Neutrophil (primary cell): Measurements from ENCODE around the gene KDM7A.
A peak's percentile ranks its signal among the peaks of the same experiment; 100 is the strongest.

ENCODE experiments used
- H3K27ac ChIP-seq: fragments of 200-600 bp; sonication (generic); 2 replicates; pipeline ENCODE4 v1.5.1; 2016; ENCODE audit warnings: mild to moderate bottlenecking, moderate library complexity
- H3K27me3 ChIP-seq: fragments of 200-600 bp; sonication (generic); 2 replicates; pipeline ENCODE4 v1.6.0; 2016; ENCODE audit warnings: mild to moderate bottlenecking
- H3K36me3 ChIP-seq: fragments of 200-600 bp; sonication (generic); 2 replicates; pipeline ENCODE4 v1.5.1; 2017
- H3K4me1 ChIP-seq, 2 experiments: fragments of 200-600 bp in 1 of 2; sonication (generic) in 1 of 2; 1 replicate in 1 of 2; 2 replicates in 1 of 2; pipeline versions ENCODE4 v1.5.1 to v1.6.1; 2013 to 2016; ENCODE audit warnings: low read depth in 1 of 2, low read length in 1 of 2, mild to moderate bottlenecking in 1 of 2, moderate library complexity in 1 of 2; ENCODE audit not compliant: control insufficient read depth in 1 of 2, insufficient read depth in 1 of 2
- H3K4me3 ChIP-seq, 2 experiments: fragments of 200-600 bp in 1 of 2; sonication (generic) in 1 of 2; 1 replicate in 1 of 2; 2 replicates in 1 of 2; pipeline ENCODE4 v1.5.1; 2013 to 2016; ENCODE audit warnings: low read depth in 1 of 2, low read length in 1 of 2, mild to moderate bottlenecking in 1 of 2, moderate library complexity in 1 of 2
- H3K9me3 ChIP-seq: fragments of 200-600 bp; sonication (generic); 2 replicates; pipeline ENCODE4 v1.5.1; 2016
- TF ChIP-seq, protein P1 (sequence below): fragments of 200-600 bp; sonication (generic); IDR thresholded peaks from 2 replicates; pipeline ENCODE4 v1.5.1; 2016; ENCODE audit warnings: antibody characterized with exemption

KDM7A gene

DNA sequence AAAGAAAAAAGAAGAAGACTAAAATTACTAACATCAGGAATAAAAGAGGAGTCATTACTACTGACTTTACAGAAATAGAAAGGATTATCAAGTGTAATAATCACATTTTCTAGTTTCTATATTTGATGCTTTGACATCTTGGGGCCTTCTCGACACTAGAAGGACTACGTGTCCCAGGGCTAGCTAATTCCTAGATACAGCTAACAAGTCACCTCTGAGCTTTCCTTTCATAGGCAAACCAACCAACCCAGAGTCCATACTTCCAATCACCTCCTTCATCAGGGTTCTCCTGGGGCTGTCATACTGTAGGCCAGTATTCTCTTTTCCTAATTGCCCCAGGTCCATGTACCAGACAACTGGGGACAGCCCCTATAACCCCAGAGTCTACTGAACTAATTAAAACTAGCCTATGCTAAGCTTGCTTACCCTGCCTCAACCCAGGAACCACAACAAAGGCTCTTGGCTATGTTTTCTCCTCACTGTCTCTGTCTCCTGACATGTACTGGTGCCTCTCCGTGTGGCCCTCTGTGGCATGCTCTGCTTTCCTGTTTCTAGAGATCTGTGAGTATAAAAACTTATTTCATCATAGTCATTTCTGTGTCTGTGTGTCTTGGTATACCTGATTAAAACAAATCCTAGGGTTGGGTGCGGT, 107.4 kb downstream of the KDM7A start:
- TF ChIP-seq, protein P1, sequence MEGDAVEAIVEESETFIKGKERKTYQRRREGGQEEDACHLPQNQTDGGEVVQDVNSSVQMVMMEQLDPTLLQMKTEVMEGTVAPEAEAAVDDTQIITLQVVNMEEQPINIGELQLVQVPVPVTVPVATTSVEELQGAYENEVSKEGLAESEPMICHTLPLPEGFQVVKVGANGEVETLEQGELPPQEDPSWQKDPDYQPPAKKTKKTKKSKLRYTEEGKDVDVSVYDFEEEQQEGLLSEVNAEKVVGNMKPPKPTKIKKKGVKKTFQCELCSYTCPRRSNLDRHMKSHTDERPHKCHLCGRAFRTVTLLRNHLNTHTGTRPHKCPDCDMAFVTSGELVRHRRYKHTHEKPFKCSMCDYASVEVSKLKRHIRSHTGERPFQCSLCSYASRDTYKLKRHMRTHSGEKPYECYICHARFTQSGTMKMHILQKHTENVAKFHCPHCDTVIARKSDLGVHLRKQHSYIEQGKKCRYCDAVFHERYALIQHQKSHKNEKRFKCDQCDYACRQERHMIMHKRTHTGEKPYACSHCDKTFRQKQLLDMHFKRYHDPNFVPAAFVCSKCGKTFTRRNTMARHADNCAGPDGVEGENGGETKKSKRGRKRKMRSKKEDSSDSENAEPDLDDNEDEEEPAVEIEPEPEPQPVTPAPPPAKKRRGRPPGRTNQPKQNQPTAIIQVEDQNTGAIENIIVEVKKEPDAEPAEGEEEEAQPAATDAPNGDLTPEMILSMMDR, result no peak
- Histone ChIP-seq H3K9me3 (no peaks in the 10 kb centered on the region), H3K36me3 (no peaks in the 10 kb centered on the region), H3K27ac (no peak overlapping the region), H3K4me3 (no peak overlapping the region), H3K27me3 (no peaks in the 10 kb centered on the region), H3K4me1 (no peaks in the 10 kb centered on the region)

DNA sequence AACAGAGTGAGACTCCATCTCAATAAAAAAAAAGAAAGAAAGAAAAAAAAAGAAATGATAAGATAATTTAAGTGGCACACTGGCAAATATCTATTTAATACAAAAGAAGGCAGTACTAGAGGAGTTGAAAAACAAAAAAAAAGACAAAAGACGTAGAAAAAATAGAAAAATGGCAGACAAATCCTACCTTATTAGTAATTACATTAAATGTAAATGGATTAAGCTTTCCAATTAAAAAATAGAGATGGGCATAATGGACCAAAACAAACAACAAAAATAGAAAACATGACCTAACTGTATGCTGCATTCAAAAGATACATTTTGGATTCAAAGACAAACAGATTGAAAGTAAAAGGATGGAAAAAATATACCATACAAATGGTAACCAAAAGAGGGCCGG, 108.8 kb downstream of the KDM7A start:
- Histone ChIP-seq H3K4me3 (no peak overlapping the region), H3K27me3 (no peaks in the 10 kb centered on the region), H3K4me1 (peaks cover 6 to 8% of the 10 kb centered on the region in 2 experiments), H3K27ac (no peak overlapping the region), H3K36me3 (no peaks in the 10 kb centered on the region), H3K9me3 (no peaks in the 10 kb centered on the region)
- TF ChIP-seq, protein P1, result no peak

DNA sequence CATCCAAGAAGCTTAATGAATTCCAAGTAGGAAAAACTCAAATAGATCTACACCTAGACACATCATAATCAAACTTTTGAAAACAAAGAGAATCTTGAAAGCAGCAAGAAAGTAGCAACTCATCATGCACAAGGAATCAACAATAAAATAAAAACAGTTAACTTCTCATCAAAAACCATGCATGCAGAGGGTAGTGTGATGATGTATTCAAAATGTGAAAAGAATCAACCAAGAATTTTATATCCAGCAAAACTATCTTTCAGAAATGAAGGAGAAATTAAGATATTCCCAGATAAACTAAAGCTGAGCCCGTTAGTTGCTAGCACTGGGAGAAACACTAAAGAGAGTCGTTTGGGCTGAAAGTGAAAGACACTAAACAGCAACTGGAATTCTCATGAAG, 109.7 kb downstream of the KDM7A start:
- Histone ChIP-seq H3K4me1 (peaks cover 8 to 10% of the 10 kb centered on the region in 2 experiments), H3K27me3 (no peaks in the 10 kb centered on the region)
- TF ChIP-seq, protein P1, result no peak

DNA sequence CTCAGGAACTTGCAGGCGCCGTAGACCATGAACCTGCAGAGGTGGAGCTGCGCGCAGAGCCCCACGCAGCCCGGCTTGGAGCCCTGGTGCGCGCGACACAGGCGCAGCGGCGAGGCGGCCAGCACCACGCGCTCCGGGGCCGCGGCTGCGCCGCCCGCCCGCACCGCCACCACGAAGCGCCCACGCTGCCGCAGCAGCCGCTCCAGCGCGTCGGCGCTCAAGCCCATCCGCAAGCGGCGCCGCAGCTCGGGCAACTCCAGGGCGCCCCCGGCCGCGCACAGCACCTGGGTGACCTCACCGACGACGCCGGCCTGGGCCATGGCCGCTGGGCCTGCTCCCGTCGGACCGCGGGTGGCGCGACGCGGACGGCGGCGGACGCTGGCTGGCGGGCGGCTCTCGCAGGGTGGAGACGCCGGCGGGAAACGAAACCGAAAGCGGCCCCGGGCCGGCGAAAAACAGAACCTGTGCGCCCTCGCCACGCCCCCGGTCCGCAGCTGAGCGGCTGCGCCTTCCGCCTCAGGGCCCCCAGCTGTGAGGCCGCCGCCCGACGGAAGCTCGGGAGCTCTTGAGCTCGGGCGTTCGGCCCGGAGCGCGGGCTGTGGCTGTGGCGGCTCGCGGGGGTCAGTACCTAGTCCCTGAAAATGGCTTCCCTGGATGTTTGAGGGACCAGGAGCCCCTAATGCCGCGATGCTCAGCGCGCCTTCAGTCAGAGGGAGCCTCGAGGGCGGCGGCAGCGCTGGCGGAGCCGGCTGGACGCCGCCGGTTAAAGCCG, 114.1 kb downstream of the KDM7A start, which contains the start of gene PARP12:
PARP12 (minus strand) TSS at position 424 of the 772 bp plus-strand sequence; CDS start at position 320, 104 bp downstream.
- Histone ChIP-seq H3K9me3 (no peaks in the 10 kb centered on the region), H3K4me1 (peaks cover 24% of the 10 kb centered on the region in 2 experiments), H3K36me3 (no peaks in the 10 kb centered on the region), H3K4me3 (peak within 1 kb of the TSS; percentile 83 to 85), H3K27ac (peak within 1 kb of the TSS; percentile 92), H3K27me3 (no peaks in the 10 kb centered on the region)
- TF ChIP-seq, protein P1, result peak; percentile 59

More for the DNA sequence above, 109.7 kb downstream of the KDM7A start:
- no peak overlapping the region for H3K27ac ChIP-seq
- no peaks in the 10 kb centered on the region for H3K36me3 ChIP-seq
- no peak overlapping the region for H3K4me3 ChIP-seq
- no peaks in the 10 kb centered on the region for H3K9me3 ChIP-seq

DNA sequence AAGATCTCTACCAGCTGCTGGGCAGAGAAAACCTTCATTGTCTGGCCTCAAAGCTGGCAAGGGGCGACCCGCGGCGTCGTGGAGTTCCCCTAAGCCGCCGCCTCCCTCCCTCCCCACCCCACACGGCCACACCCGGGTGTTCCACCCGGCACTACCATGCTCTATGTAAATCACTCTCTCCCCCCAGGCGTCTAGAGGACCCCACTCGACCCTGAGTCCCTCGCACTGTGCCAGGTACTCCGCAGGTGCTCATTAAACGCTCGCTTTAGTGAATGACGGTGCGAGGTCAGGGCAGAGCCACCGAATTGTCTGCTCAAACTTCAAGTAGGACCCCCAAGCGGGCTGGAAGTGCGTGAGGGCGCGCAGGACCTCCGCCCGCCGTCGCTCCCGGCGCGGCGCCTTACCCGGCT, 114.7 kb downstream of the KDM7A start:
- TF ChIP-seq, protein P1, result no peak
- Histone ChIP-seq H3K9me3 (no peaks in the 10 kb centered on the region), H3K27me3 (no peaks in the 10 kb centered on the region), H3K27ac (peak overlapping the region; percentile 92), H3K36me3 (no peaks in the 10 kb centered on the region), H3K4me3 (peak overlapping the region; percentile 83 to 85), H3K4me1 (peaks cover 24% of the 10 kb centered on the region in 2 experiments)
